Fibroblast of lung (primary cell): Measurements from ENCODE around the gene WDR31.

Experiments
- EZH2 ChIP-seq: IDR thresholded peaks from 2 replicates; pipeline ENCODE4 v1.5.1; 2012; ENCODE audit warnings: low read length, control low read depth, mild to moderate bottlenecking; ENCODE audit errors: missing control alignments
- TF ChIP-seq, protein P1 (sequence below), 2 donors: IDR thresholded peaks in 1 of 2; conservative IDR thresholded peaks in 1 of 2; 1 replicate in 1 of 2; 2 replicates in 1 of 2; pipeline ENCODE4 v1.5.1; 2011 to 2012; ENCODE audit warnings: low read length in 2 of 2, control low read depth in 1 of 2, inconsistent platforms in 1 of 2, low read depth in 1 of 2, mild to moderate bottlenecking in 1 of 2

DNA sequence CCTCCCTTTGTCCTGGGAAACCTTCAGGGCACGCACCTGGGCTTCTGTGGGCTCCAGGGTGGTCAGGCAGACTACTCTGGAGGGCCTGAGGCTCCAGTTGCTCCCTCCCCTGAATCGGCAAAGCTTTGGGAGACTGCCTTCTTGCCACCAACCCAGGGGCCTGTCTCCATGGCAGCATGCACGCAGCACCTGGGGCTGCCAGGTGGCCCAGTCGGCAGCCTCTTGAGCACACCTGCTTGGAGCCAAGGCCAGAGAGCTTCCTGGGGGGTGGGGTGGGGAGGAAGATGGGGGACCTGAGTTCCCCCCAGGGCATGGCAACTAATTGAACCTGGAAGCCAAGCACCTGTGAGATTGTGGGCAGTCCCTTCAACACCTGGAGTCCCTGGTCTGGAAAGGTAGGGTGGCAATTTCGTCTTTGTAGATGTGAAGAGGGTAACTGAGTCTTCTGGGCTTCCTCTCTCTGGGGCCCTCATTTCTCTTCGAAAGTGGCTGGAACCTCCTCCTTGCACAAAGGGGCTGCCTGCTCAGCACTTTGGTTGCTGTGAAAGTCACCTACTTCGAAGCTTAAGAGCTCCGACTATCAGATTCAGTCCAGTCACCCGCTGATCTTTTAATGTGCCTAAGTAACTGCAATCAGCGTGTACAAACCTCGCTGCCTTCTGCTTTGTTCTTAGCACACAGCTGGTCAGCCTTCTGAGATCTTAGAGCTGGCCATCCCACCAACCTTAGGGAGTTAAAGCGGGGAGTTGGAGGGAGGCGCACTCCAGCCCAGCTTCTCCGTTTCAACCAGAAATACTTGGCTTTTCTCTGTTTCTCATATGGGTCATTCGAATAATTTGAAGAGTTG, 40.9 kb downstream of the WDR31 start:
- TF ChIP-seq, protein P1, sequence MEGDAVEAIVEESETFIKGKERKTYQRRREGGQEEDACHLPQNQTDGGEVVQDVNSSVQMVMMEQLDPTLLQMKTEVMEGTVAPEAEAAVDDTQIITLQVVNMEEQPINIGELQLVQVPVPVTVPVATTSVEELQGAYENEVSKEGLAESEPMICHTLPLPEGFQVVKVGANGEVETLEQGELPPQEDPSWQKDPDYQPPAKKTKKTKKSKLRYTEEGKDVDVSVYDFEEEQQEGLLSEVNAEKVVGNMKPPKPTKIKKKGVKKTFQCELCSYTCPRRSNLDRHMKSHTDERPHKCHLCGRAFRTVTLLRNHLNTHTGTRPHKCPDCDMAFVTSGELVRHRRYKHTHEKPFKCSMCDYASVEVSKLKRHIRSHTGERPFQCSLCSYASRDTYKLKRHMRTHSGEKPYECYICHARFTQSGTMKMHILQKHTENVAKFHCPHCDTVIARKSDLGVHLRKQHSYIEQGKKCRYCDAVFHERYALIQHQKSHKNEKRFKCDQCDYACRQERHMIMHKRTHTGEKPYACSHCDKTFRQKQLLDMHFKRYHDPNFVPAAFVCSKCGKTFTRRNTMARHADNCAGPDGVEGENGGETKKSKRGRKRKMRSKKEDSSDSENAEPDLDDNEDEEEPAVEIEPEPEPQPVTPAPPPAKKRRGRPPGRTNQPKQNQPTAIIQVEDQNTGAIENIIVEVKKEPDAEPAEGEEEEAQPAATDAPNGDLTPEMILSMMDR (conservative IDR thresholded peaks at IDR 0.05 in 1 of 2, IDR thresholded peaks at IDR 0.05 in 1 of 2; ENCODE audit: low read depth in 1 of 2, low read length in 2 of 2): no peak
- no peak for TF ChIP-seq EZH2
